HepG2 (cell line): ENCODE measurements around the gene NGDN. TPM values are rescaled to one million over a fixed set of nuclear protein-coding genes. Genes with fewer than 3 reads are reported as not detected.
A peak's percentile ranks its signal among the peaks of the same experiment; 100 is the strongest.

Experiments used
- CENPT ChIP-seq: sonication (generic); formaldehyde crosslinking; IDR thresholded peaks from 2 replicates; pipeline ENCODE4 v1.8.0; 2022; ENCODE audit warnings: low read depth, mild to moderate bottlenecking, moderate library complexity, missing genetic modification reagents
- DNMT1 ChIP-seq: sonication (generic); formaldehyde crosslinking; IDR thresholded peaks from 2 replicates; pipeline ENCODE4 v1.5.1; 2020; ENCODE audit warnings: mild to moderate bottlenecking, missing genetic modification reagents
- EED ChIP-seq: sonication (generic); formaldehyde crosslinking; IDR thresholded peaks from 2 replicates; pipeline ENCODE4 v1.5.0; 2020; ENCODE audit warnings: mild to moderate bottlenecking, missing genetic modification reagents
- HNF1B ChIP-seq: sonication (generic); formaldehyde crosslinking; IDR thresholded peaks from 2 replicates; pipeline ENCODE4 v1.5.1; 2020; ENCODE audit warnings: mild to moderate bottlenecking, moderate library complexity, missing genetic modification reagents
- HOXA7 ChIP-seq: sonication (generic); formaldehyde crosslinking; IDR thresholded peaks from 2 replicates; pipeline ENCODE4 v1.8.1; 2022; ENCODE audit warnings: mild to moderate bottlenecking, missing genetic modification reagents, moderate library complexity
- MIER2 ChIP-seq: IDR thresholded peaks from 2 replicates; pipeline ENCODE4 v1.6.1; 2016; ENCODE audit warnings: missing biosample characterization, missing genetic modification reagents
- MXD4 ChIP-seq: IDR thresholded peaks from 2 replicates; pipeline ENCODE4 v1.6.1; 2016; ENCODE audit warnings: mild to moderate bottlenecking, missing biosample characterization, missing genetic modification reagents
- NCOR1 ChIP-seq: fragments of 200-600 bp; sonication (generic); IDR thresholded peaks from 2 replicates; pipeline ENCODE4 v1.7.0; 2017; ENCODE audit warnings: antibody characterized with exemption, low read length, borderline replicate concordance
- RXRA ChIP-seq: sonication (generic); formaldehyde crosslinking; IDR thresholded peaks from 2 replicates; pipeline ENCODE4 v1.5.1; 2020; ENCODE audit warnings: missing genetic modification reagents
- SMC3 ChIP-seq: IDR thresholded peaks from 2 replicates; pipeline ENCODE4 v1.6.1; 2011; ENCODE audit warnings: low read length, improper control_type of control experiment
- SNAI1 ChIP-seq: sonication (generic); formaldehyde crosslinking; IDR thresholded peaks from 2 replicates; pipeline ENCODE4 v1.5.0; 2020; ENCODE audit warnings: mild to moderate bottlenecking, missing genetic modification reagents, borderline replicate concordance
- SP2 ChIP-seq: sonication (generic); formaldehyde crosslinking; IDR thresholded peaks from 2 replicates; pipeline ENCODE4 v1.5.1; 2020; ENCODE audit warnings: mild to moderate bottlenecking, missing genetic modification reagents
- SP4 ChIP-seq: sonication (generic); formaldehyde crosslinking; IDR thresholded peaks from 2 replicates; pipeline ENCODE4 v1.8.1; 2023; ENCODE audit warnings: mild to moderate bottlenecking, missing genetic modification reagents
- SUZ12 ChIP-seq: fragments of 150-350 bp; IDR thresholded peaks from 2 replicates; pipeline ENCODE4 v1.6.1; 2014; ENCODE audit warnings: low read depth, low read length
- TBX3 ChIP-seq: fragments of 450-650 bp; IDR thresholded peaks from 2 replicates; pipeline ENCODE4 v1.6.1; 2017; ENCODE audit warnings: antibody characterized with exemption, mild to moderate bottlenecking, inconsistent platforms, borderline replicate concordance
- ZFP41 ChIP-seq: sonication (generic); formaldehyde crosslinking; IDR thresholded peaks from 2 replicates; pipeline ENCODE4 v1.4.0; 2020; ENCODE audit warnings: mild to moderate bottlenecking, missing genetic modification reagents, borderline replicate concordance
- ZMYM3 ChIP-seq: sonication (generic); formaldehyde crosslinking; IDR thresholded peaks from 2 replicates; pipeline ENCODE4 v1.5.1; 2020; ENCODE audit warnings: mild to moderate bottlenecking, missing genetic modification reagents
- ZNF260 ChIP-seq: sonication (generic); formaldehyde crosslinking; IDR thresholded peaks from 2 replicates; pipeline ENCODE4 v1.4.0; 2020; ENCODE audit warnings: missing genetic modification reagents, low read depth, mild to moderate bottlenecking, borderline replicate concordance
- ZNF367 ChIP-seq: sonication (generic); formaldehyde crosslinking; IDR thresholded peaks from 2 replicates; pipeline ENCODE4 v1.4.0; 2020; ENCODE audit warnings: missing genetic modification reagents, borderline replicate concordance
- ZNF773 ChIP-seq: sonication (generic); formaldehyde crosslinking; IDR thresholded peaks from 2 replicates; pipeline ENCODE4 v1.4.0; 2020; ENCODE audit warnings: missing genetic modification reagents, borderline replicate concordance
- polyA plus RNA-seq, 8 experiments: library from polyadenylated mRNA; depleted of rRNA in 3 of 8; stranded (reverse) in 7 of 8; unstranded in 1 of 8; fragments of >200 nt; fragmentation: Illumina TruSeq in 4 of 8; extraction: Trizol in 4 of 8; gene quantifications; 2 replicates each; pipeline versions ENCODE4 v1.2.1 to v1.2.3, GENCODE V29; 2011 to 2016; ENCODE audit warnings: low read depth in 4 of 8, missing spikeins in 1 of 8, mixed read lengths in 1 of 8; ENCODE audit not compliant: insufficient read depth in 1 of 8
- total RNA-seq, 5 experiments: library from RNA; depleted of rRNA; stranded (reverse); fragments of >200 nt; fragmentation: Illumina TruSeq; extraction: Trizol; gene quantifications; 2 replicates each; pipeline ENCODE4 v1.2.3, GENCODE V29; 2016; ENCODE audit warnings: low read depth in 1 of 5
- TF ChIP-seq, protein P1 (sequence below): sonication (generic); formaldehyde crosslinking; IDR thresholded peaks from 2 replicates; pipeline ENCODE4 v1.4.0; 2020; ENCODE audit warnings: missing genetic modification reagents
- TF ChIP-seq, protein P2 (sequence below): sonication (generic); formaldehyde crosslinking; IDR thresholded peaks from 2 replicates; pipeline ENCODE4 v1.4.0; 2020; ENCODE audit warnings: mild to moderate bottlenecking, missing genetic modification reagents
- TF ChIP-seq, protein P3 (sequence below): IDR thresholded peaks from 2 replicates; pipeline ENCODE4 v1.6.1; 2016; ENCODE audit warnings: low read depth

Gene NGDN
- total and polyA plus RNA-seq, 2 of the 13 experiments (the other 11 are each of a cell fraction or from before 2014, with no cell fraction given), result 154 to 216 TPM

DNA sequence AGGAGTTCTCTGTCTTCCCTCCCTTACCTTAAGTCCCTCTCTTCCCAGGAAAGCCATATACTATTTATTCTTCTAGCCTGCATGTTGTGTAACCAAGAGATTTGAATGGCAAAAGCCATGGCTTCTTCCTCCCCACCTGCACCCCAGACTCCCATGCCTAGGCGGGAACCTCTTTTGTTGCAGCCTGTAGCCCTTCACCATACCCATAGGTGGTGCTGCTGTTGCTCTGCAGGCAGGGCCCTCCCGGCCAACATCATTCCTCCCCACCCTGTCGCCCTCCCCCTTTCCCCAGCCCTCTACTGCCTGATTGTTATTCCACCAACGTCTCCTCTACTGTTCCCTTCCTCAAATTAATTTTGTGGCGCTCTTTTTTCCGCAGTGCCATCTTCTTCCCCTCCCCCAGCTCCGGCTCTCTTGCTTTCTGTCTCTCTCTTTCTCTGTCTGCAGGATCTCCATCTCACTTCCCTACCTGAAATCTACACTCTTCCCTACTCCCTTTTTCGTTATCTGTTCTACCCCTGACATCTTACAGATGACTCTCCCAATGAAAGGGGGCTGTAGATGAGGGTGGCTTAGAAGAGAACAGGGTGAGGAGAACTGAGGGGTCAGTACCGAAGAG, 13.8 kb downstream of the NGDN start (continued):
- TF ChIP-seq ZNF773 (CRISPR knock-in tag) (no peak), DNMT1 (no peak), SUZ12 (no peak), ZFP41 (CRISPR knock-in tag) (no peak), HOXA7 (CRISPR knock-in tag) (0 out of 2 replicates have a peak, but pooled peaks have one; percentile 33), ZMYM3 (no peak), SMC3 (peak; percentile 34; the same call in 1 of the 2 replicates), CENPT (no peak), NCOR1 (no peak), RXRA (CRISPR knock-in tag) (no peak), TBX3 (no peak), ZNF367 (CRISPR knock-in tag) (no peak), ZNF260 (no peak), MXD4 (no peak), SP2 (0 out of 2 replicates have a peak, but pooled peaks have one; percentile 21), HNF1B (CRISPR knock-in tag) (peak; percentile 36; the same call in 1 of the 2 replicates), SP4 (CRISPR knock-in tag) (0 out of 2 replicates have a peak, but pooled peaks have one; percentile 33), SNAI1 (CRISPR knock-in tag) (no peak), MIER2 (CRISPR knock-in tag) (0 out of 2 replicates have a peak, but pooled peaks have one; percentile 34), EED (no peak)
- TF ChIP-seq, protein P1, sequence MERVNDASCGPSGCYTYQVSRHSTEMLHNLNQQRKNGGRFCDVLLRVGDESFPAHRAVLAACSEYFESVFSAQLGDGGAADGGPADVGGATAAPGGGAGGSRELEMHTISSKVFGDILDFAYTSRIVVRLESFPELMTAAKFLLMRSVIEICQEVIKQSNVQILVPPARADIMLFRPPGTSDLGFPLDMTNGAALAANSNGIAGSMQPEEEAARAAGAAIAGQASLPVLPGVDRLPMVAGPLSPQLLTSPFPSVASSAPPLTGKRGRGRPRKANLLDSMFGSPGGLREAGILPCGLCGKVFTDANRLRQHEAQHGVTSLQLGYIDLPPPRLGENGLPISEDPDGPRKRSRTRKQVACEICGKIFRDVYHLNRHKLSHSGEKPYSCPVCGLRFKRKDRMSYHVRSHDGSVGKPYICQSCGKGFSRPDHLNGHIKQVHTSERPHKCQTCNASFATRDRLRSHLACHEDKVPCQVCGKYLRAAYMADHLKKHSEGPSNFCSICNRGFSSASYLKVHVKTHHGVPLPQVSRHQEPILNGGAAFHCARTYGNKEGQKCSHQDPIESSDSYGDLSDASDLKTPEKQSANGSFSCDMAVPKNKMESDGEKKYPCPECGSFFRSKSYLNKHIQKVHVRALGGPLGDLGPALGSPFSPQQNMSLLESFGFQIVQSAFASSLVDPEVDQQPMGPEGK, result peak; percentile 69
- TF ChIP-seq, protein P2, sequence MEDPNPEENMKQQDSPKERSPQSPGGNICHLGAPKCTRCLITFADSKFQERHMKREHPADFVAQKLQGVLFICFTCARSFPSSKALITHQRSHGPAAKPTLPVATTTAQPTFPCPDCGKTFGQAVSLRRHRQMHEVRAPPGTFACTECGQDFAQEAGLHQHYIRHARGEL (CRISPR knock-in tag), result no peak
- TF ChIP-seq, protein P3, sequence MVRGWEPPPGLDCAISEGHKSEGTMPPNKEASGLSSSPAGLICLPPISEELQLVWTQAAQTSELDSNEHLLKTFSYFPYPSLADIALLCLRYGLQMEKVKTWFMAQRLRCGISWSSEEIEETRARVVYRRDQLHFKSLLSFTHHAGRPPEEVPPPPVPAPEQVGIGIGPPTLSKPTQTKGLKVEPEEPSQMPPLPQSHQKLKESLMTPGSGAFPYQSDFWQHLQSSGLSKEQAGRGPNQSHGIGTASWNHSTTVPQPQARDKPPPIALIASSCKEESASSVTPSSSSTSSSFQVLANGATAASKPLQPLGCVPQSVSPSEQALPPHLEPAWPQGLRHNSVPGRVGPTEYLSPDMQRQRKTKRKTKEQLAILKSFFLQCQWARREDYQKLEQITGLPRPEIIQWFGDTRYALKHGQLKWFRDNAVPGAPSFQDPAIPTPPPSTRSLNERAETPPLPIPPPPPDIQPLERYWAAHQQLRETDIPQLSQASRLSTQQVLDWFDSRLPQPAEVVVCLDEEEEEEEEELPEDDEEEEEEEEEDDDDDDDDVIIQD, result no peak
